NT2/D1 (cell line): ENCODE results near the gene TFDP2.
"Not testable (repeated sequence)": the region's sequence is repeated elsewhere in the genome, so short reads cannot be mapped to it uniquely, and the experiment has no call there.

Source experiments
- DNase-seq: peaks from one replicate; pipeline ENCODE4 v3.0.0-alpha.2; 2011; ENCODE audit warnings: low read depth, low spot score
- H3K27me3 ChIP-seq: 2 replicates; pipeline ENCODE4 v1.6.0; 2011; ENCODE audit warnings: mild to moderate bottlenecking; ENCODE audit not compliant: insufficient read length, insufficient read depth
- H3K36me3 ChIP-seq: 2 replicates; pipeline ENCODE4 v1.6.1; 2011; ENCODE audit warnings: mild to moderate bottlenecking, low read length, mixed read lengths; ENCODE audit not compliant: insufficient read depth, insufficient read length
- H3K4me1 ChIP-seq: 2 replicates; pipeline ENCODE4 v1.5.1; 2011; ENCODE audit not compliant: insufficient read depth, insufficient read length
- H3K4me3 ChIP-seq: 2 replicates; pipeline ENCODE4 v1.5.1; 2011; ENCODE audit warnings: low read depth; ENCODE audit not compliant: insufficient read length
- H3K9ac ChIP-seq: 2 replicates; pipeline ENCODE4 v1.6.0; 2011; ENCODE audit warnings: low read depth; ENCODE audit not compliant: insufficient read length
- H3K9me3 ChIP-seq: 2 replicates; pipeline ENCODE4 v1.5.1; 2011; ENCODE audit warnings: mild to moderate bottlenecking, low read length; ENCODE audit not compliant: insufficient read depth
- SUZ12 ChIP-seq: IDR thresholded peaks from 2 replicates; pipeline ENCODE4 v1.6.1; 2011; ENCODE audit not compliant: insufficient read length, insufficient read depth; ENCODE audit errors: extremely low read depth
- YY1 ChIP-seq: IDR thresholded peaks from 2 replicates; pipeline ENCODE4 v1.6.1; 2011; ENCODE audit not compliant: insufficient read length, insufficient read depth
- ZNF274 ChIP-seq: IDR thresholded peaks from 2 replicates; pipeline ENCODE4 v1.6.1; 2011; ENCODE audit warnings: mild to moderate bottlenecking, low read depth, low read length

Gene TFDP2

GRCh38 chr3:141979050-141979671 lies 170.2 kb downstream of the TFDP2 start:
- TF ChIP-seq ZNF274 = no peak
- TF ChIP-seq YY1 = no peak
- TF ChIP-seq SUZ12 = no peak
- no peak overlapping the region for H3K9ac ChIP-seq
- no peaks in the 10 kb centered on the region for H3K4me1 ChIP-seq
- no peaks in the 10 kb centered on the region for H3K27me3 ChIP-seq
- peaks cover 8% of the 10 kb centered on the region for H3K36me3 ChIP-seq
- DNase-seq = no peak
- H3K9me3 ChIP-seq = no peaks in the 10 kb centered on the region
- no peak overlapping the region for H3K4me3 ChIP-seq

- H3K9ac ChIP-seq, H3K27me3 ChIP-seq, DNase-seq, H3K9me3 ChIP-seq, H3K4me3 ChIP-seq, H3K36me3 ChIP-seq, H3K4me1 ChIP-seq: not testable (repeated sequence)
Measured at GRCh38 chr3:141974777-141975176, 174.6 kb downstream of the TFDP2 start.

- TF ChIP-seq ZNF274 = no peak
- no peak for TF ChIP-seq YY1
- TF ChIP-seq SUZ12 = no peak
- no peak overlapping the region for H3K4me3 ChIP-seq
Measured at GRCh38 chr3:141972399-141972798, 176.9 kb downstream of the TFDP2 start.

GRCh38 chr3:141971571-141971970 lies 177.8 kb downstream of the TFDP2 start:
- TF ChIP-seq SUZ12 = no peak
- no peak overlapping the region for H3K9ac ChIP-seq
- H3K4me3 ChIP-seq = no peak overlapping the region
- no peak for DNase-seq
- H3K9me3 ChIP-seq = no peaks in the 10 kb centered on the region
- no peaks in the 10 kb centered on the region for H3K27me3 ChIP-seq
- H3K36me3 ChIP-seq = peaks cover 16% of the 10 kb centered on the region
- H3K4me1 ChIP-seq = no peaks in the 10 kb centered on the region

More at GRCh38 chr3:141972399-141972798, 176.9 kb downstream of the TFDP2 start:
- H3K36me3 ChIP-seq = peaks cover 14% of the 10 kb centered on the region
- no peaks in the 10 kb centered on the region for H3K4me1 ChIP-seq
- no peak overlapping the region for H3K9ac ChIP-seq
- no peaks in the 10 kb centered on the region for H3K9me3 ChIP-seq
- DNase-seq = no peak
- no peaks in the 10 kb centered on the region for H3K27me3 ChIP-seq

- H3K36me3 ChIP-seq = peaks cover 11% of the 10 kb centered on the region
- H3K4me3 ChIP-seq = no peak overlapping the region
- no peak for DNase-seq
- no peak overlapping the region for H3K9ac ChIP-seq
- H3K9me3 ChIP-seq = no peaks in the 10 kb centered on the region
- no peak for TF ChIP-seq ZNF274
- no peak for TF ChIP-seq SUZ12
- TF ChIP-seq YY1 = no peak
- H3K4me1 ChIP-seq = no peaks in the 10 kb centered on the region
- H3K27me3 ChIP-seq = no peaks in the 10 kb centered on the region
Measured at GRCh38 chr3:141969711-141970110, 179.6 kb downstream of the TFDP2 start.

- Histone ChIP-seq H3K4me1 (peaks cover 4% of the 10 kb centered on the region), H3K9ac (no peak overlapping the region), H3K36me3 (peaks cover 25% of the 10 kb centered on the region), H3K9me3 (no peaks in the 10 kb centered on the region), H3K27me3 (no peaks in the 10 kb centered on the region), H3K4me3 (no peak overlapping the region)
- DNase-seq = no peak
- TF ChIP-seq YY1 = no peak
- TF ChIP-seq ZNF274 = no peak
- no peak for TF ChIP-seq SUZ12
Measured at GRCh38 chr3:141965471-141965870, 183.9 kb downstream of the TFDP2 start.

- no peak for DNase-seq
- no peaks in the 10 kb centered on the region for H3K9me3 ChIP-seq
- TF ChIP-seq ZNF274 = no peak
- no peak for TF ChIP-seq YY1
- TF ChIP-seq SUZ12 = no peak
- peaks cover 4% of the 10 kb centered on the region for H3K4me1 ChIP-seq
- peaks cover 28% of the 10 kb centered on the region for H3K36me3 ChIP-seq
- no peaks in the 10 kb centered on the region for H3K27me3 ChIP-seq
- H3K9ac ChIP-seq = no peak overlapping the region
- no peak overlapping the region for H3K4me3 ChIP-seq
Measured at GRCh38 chr3:141963301-141963700, 186.0 kb downstream of the TFDP2 start.

GRCh38 chr3:141960731-141961130 lies 188.6 kb downstream of the TFDP2 start:
- Histone ChIP-seq H3K4me1 (peaks cover 4% of the 10 kb centered on the region), H3K9ac (no peak overlapping the region), H3K4me3 (no peak overlapping the region), H3K9me3 (no peaks in the 10 kb centered on the region), H3K36me3 (peaks cover 24% of the 10 kb centered on the region), H3K27me3 (no peaks in the 10 kb centered on the region)
- DNase-seq = no peak
- TF ChIP-seq YY1 (no peak), SUZ12 (no peak), ZNF274 (no peak)
